DND-41 (cell line): Measurements from ENCODE around the gene TEX11.
"Not testable (repeated sequence)": the region's sequence is repeated elsewhere in the genome, so short reads cannot be mapped to it uniquely, and the experiment has no call there.

Experiments used
- ATAC-seq: fragments of 200-7000 bp; cut with Tn5 transposase; 3 replicates; pipeline ENCODE4 v1.9.1; 2021; ENCODE audit warnings: low read depth; ENCODE audit not compliant: insufficient read depth
- DNase-seq: peaks from one replicate; pipeline ENCODE4 v3.0.0-alpha.2; 2020
- H2AFZ ChIP-seq: 2 replicates; pipeline ENCODE4 v1.6.0; 2012; ENCODE audit warnings: low read depth, low read length
- H3K27ac ChIP-seq: 2 replicates; pipeline ENCODE4 v1.5.1; 2012; ENCODE audit warnings: low read length, inconsistent platforms
- H3K27me3 ChIP-seq: fragments of 200-600 bp; sonication (generic); 2 replicates; pipeline ENCODE4 v1.6.0; 2012; ENCODE audit warnings: low read length, mild to moderate bottlenecking, inconsistent platforms; ENCODE audit not compliant: insufficient read depth, poor library complexity
- H3K36me3 ChIP-seq: 2 replicates; pipeline ENCODE4 v1.5.1; 2012; ENCODE audit warnings: low read length, inconsistent platforms; ENCODE audit not compliant: insufficient read depth
- H3K4me1 ChIP-seq: 2 replicates; pipeline ENCODE4 v1.5.1; 2012; ENCODE audit warnings: mild to moderate bottlenecking, low read length; ENCODE audit not compliant: insufficient read depth
- H3K4me2 ChIP-seq: 2 replicates; pipeline ENCODE4 v1.6.0; 2012; ENCODE audit warnings: mild to moderate bottlenecking, moderate library complexity, low read length, inconsistent platforms; ENCODE audit not compliant: insufficient read depth
- H3K4me3 ChIP-seq, 2 experiments: fragments of 200-600 bp in 1 of 2; shearing (Covaris generic) in 1 of 2; 2 replicates each; pipeline ENCODE4 v1.5.1; 2012 to 2016; ENCODE audit warnings: inconsistent platforms in 2 of 2, low read length in 2 of 2, mild to moderate bottlenecking in 2 of 2, low read depth in 1 of 2, moderate library complexity in 1 of 2
- H3K79me2 ChIP-seq: 2 replicates; pipeline ENCODE4 v1.6.0; 2012; ENCODE audit warnings: low read length, inconsistent platforms; ENCODE audit not compliant: insufficient read depth
- H3K9ac ChIP-seq: 2 replicates; pipeline ENCODE4 v1.6.0; 2012; ENCODE audit warnings: low read depth, mild to moderate bottlenecking, inconsistent platforms, low read length, moderate library complexity
- H3K9me3 ChIP-seq: 2 replicates; pipeline ENCODE4 v1.5.1; 2012; ENCODE audit warnings: low read length, moderate library complexity, mild to moderate bottlenecking, inconsistent platforms; ENCODE audit not compliant: insufficient read depth, severe bottlenecking
- H4K20me1 ChIP-seq: 2 replicates; pipeline ENCODE4 v1.6.0; 2012; ENCODE audit warnings: low read length; ENCODE audit not compliant: insufficient read depth
- CTCF ChIP-seq: IDR thresholded peaks from 2 replicates; pipeline ENCODE4 v1.5.1; 2012; ENCODE audit warnings: borderline replicate concordance, low read length, moderate library complexity, mild to moderate bottlenecking; ENCODE audit not compliant: poor library complexity, severe bottlenecking; ENCODE audit errors: extremely low read depth
- EZH2 ChIP-seq: IDR thresholded peaks from 3 replicates; pipeline ENCODE4 v1.6.1; 2012; ENCODE audit warnings: borderline replicate concordance, low read depth, mild to moderate bottlenecking, moderate library complexity, low read length, inconsistent platforms; ENCODE audit not compliant: severe bottlenecking

TEX11 gene

GRCh38 chrX:70852294-70852693 lies 56.2 kb downstream of the TEX11 start:
- no peak overlapping the region for H3K9ac ChIP-seq
- no peak for DNase-seq
- TF ChIP-seq CTCF (no peak), EZH2 (no peak)
- H3K36me3 ChIP-seq, result no peaks in the 10 kb centered on the region
- ATAC-seq, result no peak
- H3K79me2 ChIP-seq, result no peaks in the 10 kb centered on the region
- no peaks in the 10 kb centered on the region for H4K20me1 ChIP-seq
- H3K4me2 ChIP-seq, result no peak overlapping the region
- no peaks in the 10 kb centered on the region for H3K4me1 ChIP-seq
- H3K4me3 ChIP-seq, result no peak overlapping the region
- no peaks in the 10 kb centered on the region for H3K9me3 ChIP-seq
- no peak overlapping the region for H2AFZ ChIP-seq
- H3K27me3 ChIP-seq, result no peaks in the 10 kb centered on the region
- no peak overlapping the region for H3K27ac ChIP-seq

GRCh38 chrX:70844081-70844480 lies 64.4 kb downstream of the TEX11 start:
- H3K79me2 ChIP-seq, H3K4me1 ChIP-seq, H3K9ac ChIP-seq, ATAC-seq, H3K4me3 ChIP-seq, H3K36me3 ChIP-seq, DNase-seq, H3K4me2 ChIP-seq, H4K20me1 ChIP-seq, H3K9me3 ChIP-seq, H3K27me3 ChIP-seq, H3K27ac ChIP-seq, H2AFZ ChIP-seq: not testable (repeated sequence)

GRCh38 chrX:70843620-70844019 lies 64.9 kb downstream of the TEX11 start:
- not testable (repeated sequence) for ATAC-seq, H3K9me3 ChIP-seq, H3K79me2 ChIP-seq, H3K4me2 ChIP-seq, H4K20me1 ChIP-seq, H3K27me3 ChIP-seq, H3K36me3 ChIP-seq, H2AFZ ChIP-seq, H3K9ac ChIP-seq, H3K4me3 ChIP-seq, DNase-seq, H3K27ac ChIP-seq, H3K4me1 ChIP-seq

GRCh38 chrX:70834589-70834988 lies 73.9 kb downstream of the TEX11 start:
- H3K9me3 ChIP-seq, result no peaks in the 10 kb centered on the region
- no peak overlapping the region for H3K4me2 ChIP-seq
- DNase-seq, result no peak
- no peaks in the 10 kb centered on the region for H3K4me1 ChIP-seq
- no peaks in the 10 kb centered on the region for H3K27me3 ChIP-seq
- ATAC-seq, result no peak
- no peaks in the 10 kb centered on the region for H4K20me1 ChIP-seq
- no peak overlapping the region for H2AFZ ChIP-seq
- H3K27ac ChIP-seq, result no peak overlapping the region
- TF ChIP-seq CTCF, result no peak
- no peak for TF ChIP-seq EZH2
- H3K4me3 ChIP-seq, result no peak overlapping the region
- no peaks in the 10 kb centered on the region for H3K36me3 ChIP-seq
- no peaks in the 10 kb centered on the region for H3K79me2 ChIP-seq
- H3K9ac ChIP-seq, result no peak overlapping the region
